A549 (cell line): Measurements from ENCODE around the gene ASPHD2.

ENCODE experiments used
- CHD2 ChIP-seq: fragments of 150-350 bp; IDR thresholded peaks from 2 replicates; pipeline ENCODE4 v1.6.1; 2014; ENCODE audit warnings: low read length; ENCODE audit not compliant: partially characterized antibody
- SMC3 ChIP-seq: fragments of >200 bp; sonication (Bioruptor Twin); formaldehyde crosslinking; IDR thresholded peaks from 3 replicates; pipeline ENCODE4 v1.6.1; 2018; ENCODE audit warnings: inconsistent platforms
- TF ChIP-seq, protein P1 (sequence below): fragments of >200 bp; sonication (Bioruptor Twin); formaldehyde crosslinking; IDR thresholded peaks from 3 replicates; pipeline ENCODE4 v1.5.1; 2016

DNA sequence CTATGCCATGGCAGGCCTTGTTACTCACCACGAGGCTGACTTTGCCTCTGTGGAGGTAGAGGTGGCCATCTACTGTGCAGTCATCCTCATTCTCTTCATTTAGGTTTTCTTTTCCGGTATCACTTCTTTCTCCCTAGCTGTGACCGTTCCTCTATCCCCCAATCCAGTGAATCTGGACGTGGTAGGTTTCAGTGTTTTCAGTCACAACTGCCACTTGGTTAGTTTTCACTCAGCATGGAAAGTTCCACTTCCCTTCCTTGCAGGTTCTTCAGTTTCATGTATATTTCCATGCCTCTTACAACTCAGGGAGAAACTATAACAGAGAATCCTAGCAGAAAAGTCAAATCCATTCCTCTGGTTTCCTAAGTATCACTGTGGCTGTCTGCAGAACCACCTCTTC, 52.6 kb downstream of the ASPHD2 start:
- TF ChIP-seq SMC3 (no peak), CHD2 (no peak)
- TF ChIP-seq, protein P1, sequence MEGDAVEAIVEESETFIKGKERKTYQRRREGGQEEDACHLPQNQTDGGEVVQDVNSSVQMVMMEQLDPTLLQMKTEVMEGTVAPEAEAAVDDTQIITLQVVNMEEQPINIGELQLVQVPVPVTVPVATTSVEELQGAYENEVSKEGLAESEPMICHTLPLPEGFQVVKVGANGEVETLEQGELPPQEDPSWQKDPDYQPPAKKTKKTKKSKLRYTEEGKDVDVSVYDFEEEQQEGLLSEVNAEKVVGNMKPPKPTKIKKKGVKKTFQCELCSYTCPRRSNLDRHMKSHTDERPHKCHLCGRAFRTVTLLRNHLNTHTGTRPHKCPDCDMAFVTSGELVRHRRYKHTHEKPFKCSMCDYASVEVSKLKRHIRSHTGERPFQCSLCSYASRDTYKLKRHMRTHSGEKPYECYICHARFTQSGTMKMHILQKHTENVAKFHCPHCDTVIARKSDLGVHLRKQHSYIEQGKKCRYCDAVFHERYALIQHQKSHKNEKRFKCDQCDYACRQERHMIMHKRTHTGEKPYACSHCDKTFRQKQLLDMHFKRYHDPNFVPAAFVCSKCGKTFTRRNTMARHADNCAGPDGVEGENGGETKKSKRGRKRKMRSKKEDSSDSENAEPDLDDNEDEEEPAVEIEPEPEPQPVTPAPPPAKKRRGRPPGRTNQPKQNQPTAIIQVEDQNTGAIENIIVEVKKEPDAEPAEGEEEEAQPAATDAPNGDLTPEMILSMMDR: no peak
